ENCODE measurements around the gene LTBP1. TPM values are rescaled to one million over a fixed set of nuclear protein-coding genes. Genes with fewer than 3 reads are reported as not detected.

LTBP1 gene
- total RNA-seq, 4 donors from 2014 or later = 15.8 to 56.7 (median 28.3) TPM

GRCh38 chr2:33419581-33420200 lies 472.9 kb downstream of the LTBP1 start:
- H3K27me3 ChIP-seq = no peaks in the 10 kb centered on the region
- H3K9me3 ChIP-seq = no peaks in the 10 kb centered on the region
- in situ Hi-C loops (cut with MboI; ENCODE audit: low pct_ligation_motif_present in 1 of 4, low pct_unique_long_range_greater_than_20kb in 1 of 4, low sequenced_read_pairs in 3 of 4) = no loop called here
- DNase-seq = no peak
- no peak overlapping the region for H3K27ac ChIP-seq
- no peak for TF ChIP-seq POLR2AphosphoS5 (IDR thresholded peaks at IDR 0.05)
- no peak for TF ChIP-seq CTCF (IDR thresholded peaks at IDR 0.05)
- TF ChIP-seq POLR2A (IDR thresholded peaks at IDR 0.05) = no peak
- TF ChIP-seq EP300 (IDR thresholded peaks at IDR 0.05; ENCODE audit: low read depth) = no peak
- 83% methylated on average over 1 to 5 of the region's 5 CpGs for WGBS, 2 donors (ENCODE audit: low coverage in 1 of 2)
- H3K36me3 ChIP-seq = no peaks in the 10 kb centered on the region
- intact Hi-C loops (cut with DNase I; ENCODE audit: low total_unique reads) = no loop called here
- no peaks in the 10 kb centered on the region for H3K4me1 ChIP-seq
- no peak overlapping the region for H3K4me3 ChIP-seq

GRCh38 chr2:33420726-33421125 lies 474.0 kb downstream of the LTBP1 start:
- no peaks in the 10 kb centered on the region for H3K36me3 ChIP-seq
- no peak for DNase-seq
- no peaks in the 10 kb centered on the region for H3K9me3 ChIP-seq
- TF ChIP-seq POLR2A (IDR thresholded peaks at IDR 0.05) = no peak
- TF ChIP-seq CTCF (IDR thresholded peaks at IDR 0.05) = no peak
- TF ChIP-seq EP300 (IDR thresholded peaks at IDR 0.05; ENCODE audit: low read depth) = no peak
- TF ChIP-seq POLR2AphosphoS5 (IDR thresholded peaks at IDR 0.05) = no peak
- no peak overlapping the region for H3K4me3 ChIP-seq
- no peak overlapping the region for H3K27ac ChIP-seq
- intact Hi-C loops (cut with DNase I; ENCODE audit: low total_unique reads) (no loop called here), in situ Hi-C loops (cut with MboI; ENCODE audit: low pct_ligation_motif_present in 1 of 4, low pct_unique_long_range_greater_than_20kb in 1 of 4, low sequenced_read_pairs in 3 of 4) (no loop called here)
- no peaks in the 10 kb centered on the region for H3K27me3 ChIP-seq
- H3K4me1 ChIP-seq = no peaks in the 10 kb centered on the region
- WGBS, 2 donors (ENCODE audit: low coverage in 1 of 2) = 91 to 100% methylated on average over 2 to 4 of the region's 4 CpGs

- WGBS, 2 donors (ENCODE audit: low coverage in 1 of 2) = 77 to 94% methylated on average over 2 of the region's 2 CpGs
- H3K27me3 ChIP-seq = no peaks in the 10 kb centered on the region
- H3K4me1 ChIP-seq = no peaks in the 10 kb centered on the region
- no peaks in the 10 kb centered on the region for H3K9me3 ChIP-seq
- DNase-seq = no peak
- in situ Hi-C loops (cut with MboI; ENCODE audit: low pct_ligation_motif_present in 1 of 4, low pct_unique_long_range_greater_than_20kb in 1 of 4, low sequenced_read_pairs in 3 of 4) = no loop called here
- no peak for TF ChIP-seq EP300 (IDR thresholded peaks at IDR 0.05; ENCODE audit: low read depth)
- TF ChIP-seq CTCF (IDR thresholded peaks at IDR 0.05) = no peak
- no peak for TF ChIP-seq POLR2A (IDR thresholded peaks at IDR 0.05)
- no peak for TF ChIP-seq POLR2AphosphoS5 (IDR thresholded peaks at IDR 0.05)
- no peaks in the 10 kb centered on the region for H3K36me3 ChIP-seq
- intact Hi-C loops (cut with DNase I; ENCODE audit: low total_unique reads) = no loop called here
- no peak overlapping the region for H3K27ac ChIP-seq
- no peak overlapping the region for H3K4me3 ChIP-seq
Observed at GRCh38 chr2:33421820-33422219, 475.1 kb downstream of the LTBP1 start.

- no peak for DNase-seq
- TF ChIP-seq POLR2A (IDR thresholded peaks at IDR 0.05) = no peak
- no peak for TF ChIP-seq EP300 (IDR thresholded peaks at IDR 0.05; ENCODE audit: low read depth)
- no peak for TF ChIP-seq CTCF (IDR thresholded peaks at IDR 0.05)
- TF ChIP-seq POLR2AphosphoS5 (IDR thresholded peaks at IDR 0.05) = no peak
- H3K9me3 ChIP-seq = no peaks in the 10 kb centered on the region
- no peaks in the 10 kb centered on the region for H3K4me1 ChIP-seq
- no peaks in the 10 kb centered on the region for H3K27me3 ChIP-seq
- no peak overlapping the region for H3K4me3 ChIP-seq
- intact Hi-C loops (cut with DNase I; ENCODE audit: low total_unique reads) = no loop called here
- H3K27ac ChIP-seq = no peak overlapping the region
- WGBS, 2 donors (ENCODE audit: low coverage in 1 of 2) = 88 to 93% methylated on average over 1 of the region's 1 CpG
- no peaks in the 10 kb centered on the region for H3K36me3 ChIP-seq
- in situ Hi-C loops (cut with MboI; ENCODE audit: low pct_ligation_motif_present in 1 of 4, low pct_unique_long_range_greater_than_20kb in 1 of 4, low sequenced_read_pairs in 3 of 4) = no loop called here
Observed at GRCh38 chr2:33425161-33425560, 478.4 kb downstream of the LTBP1 start.

Data from transverse colon (tissue), 4 donors.